ENCODE data around the gene FICD.

GRCh38 chr12:108564724-108565123 is 49.6 kb downstream of the FICD start:
- TF ChIP-seq CTCF (IDR thresholded peaks at IDR 0.05), result no peak
- no peak for TF ChIP-seq POLR2A (IDR thresholded peaks at IDR 0.05)
